Measurements from ENCODE around the gene GRK5.
"Not testable (repeated sequence)": the region's sequence is repeated elsewhere in the genome, so short reads cannot be mapped to it uniquely, and the experiment has no call there.

The GRK5 gene

DNA sequence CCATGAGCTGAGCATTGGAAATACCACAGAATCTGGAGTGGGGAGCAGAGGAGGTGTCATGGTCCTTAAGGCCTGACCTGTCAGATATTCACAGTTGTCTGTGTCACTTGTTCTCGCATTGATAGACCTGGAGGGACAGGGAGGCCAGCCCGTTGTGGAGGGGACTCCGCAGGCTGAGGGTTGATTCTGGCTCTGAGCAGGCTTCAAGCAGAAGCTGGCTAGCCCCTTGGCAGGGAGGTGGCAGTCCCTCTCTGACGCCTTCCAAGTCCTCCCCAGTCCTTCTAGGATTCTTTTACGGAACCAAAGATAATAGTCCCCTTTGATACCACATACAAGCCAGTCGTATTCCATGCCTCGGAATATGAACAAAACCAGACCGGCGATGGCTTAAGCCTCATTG, 65.4 kb downstream of the GRK5 start:
- no peak for DNase-seq (ENCODE audit: low read depth in 2 of 2, low spot score in 1 of 2)

GRCh38 chr10:119273413-119273812, 66.0 kb downstream of the GRK5 start:
- DNase-seq (ENCODE audit: low read depth in 2 of 2, low spot score in 1 of 2), result no peak

- no peak for DNase-seq (ENCODE audit: low read depth in 2 of 2, low spot score in 1 of 2)
Measured at GRCh38 chr10:119274519-119275045, 67.2 kb downstream of the GRK5 start.

DNA sequence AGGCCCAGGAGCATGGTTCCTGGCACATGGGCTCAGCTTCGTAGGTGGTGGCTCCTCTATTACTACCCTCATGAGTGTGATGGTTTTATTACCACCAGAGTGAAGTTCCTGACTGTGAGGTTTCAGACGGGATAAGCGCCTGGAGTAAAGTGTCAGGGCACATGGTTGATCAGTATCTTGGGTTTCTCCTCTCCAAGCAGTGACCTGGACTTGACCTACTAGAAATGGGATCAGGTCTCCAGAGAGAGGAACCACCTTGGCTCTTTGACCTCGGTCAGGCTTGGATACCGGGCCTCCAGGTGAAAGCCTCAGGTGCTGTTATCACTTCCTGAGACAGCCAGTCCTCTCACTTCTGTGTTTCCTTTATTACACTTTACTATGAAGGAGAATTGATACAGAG, 67.7 kb downstream of the GRK5 start:
- no peak for DNase-seq (ENCODE audit: low read depth in 2 of 2, low spot score in 1 of 2)

DNA sequence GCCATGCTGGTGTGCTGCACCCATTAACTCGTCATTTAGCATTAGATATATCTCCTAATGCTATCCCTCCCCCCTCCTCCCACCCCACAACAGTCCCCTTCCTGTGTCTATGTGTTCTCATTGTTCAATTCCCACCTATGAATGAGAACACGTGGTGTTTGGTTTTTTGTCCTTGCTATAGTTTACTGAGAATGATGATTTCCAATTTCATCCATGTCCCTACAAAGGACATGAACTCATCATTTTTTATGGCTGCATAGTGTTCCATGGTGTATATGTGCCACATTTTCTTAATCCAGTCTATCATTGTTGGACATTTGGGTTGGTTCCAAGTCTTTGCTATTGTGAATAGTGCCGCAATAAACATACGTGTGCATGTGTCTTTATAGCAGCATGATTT, 68.8 kb downstream of the GRK5 start:
- DNase-seq (ENCODE audit: low read depth in 2 of 2, low spot score in 1 of 2), result not testable (repeated sequence)

DNA sequence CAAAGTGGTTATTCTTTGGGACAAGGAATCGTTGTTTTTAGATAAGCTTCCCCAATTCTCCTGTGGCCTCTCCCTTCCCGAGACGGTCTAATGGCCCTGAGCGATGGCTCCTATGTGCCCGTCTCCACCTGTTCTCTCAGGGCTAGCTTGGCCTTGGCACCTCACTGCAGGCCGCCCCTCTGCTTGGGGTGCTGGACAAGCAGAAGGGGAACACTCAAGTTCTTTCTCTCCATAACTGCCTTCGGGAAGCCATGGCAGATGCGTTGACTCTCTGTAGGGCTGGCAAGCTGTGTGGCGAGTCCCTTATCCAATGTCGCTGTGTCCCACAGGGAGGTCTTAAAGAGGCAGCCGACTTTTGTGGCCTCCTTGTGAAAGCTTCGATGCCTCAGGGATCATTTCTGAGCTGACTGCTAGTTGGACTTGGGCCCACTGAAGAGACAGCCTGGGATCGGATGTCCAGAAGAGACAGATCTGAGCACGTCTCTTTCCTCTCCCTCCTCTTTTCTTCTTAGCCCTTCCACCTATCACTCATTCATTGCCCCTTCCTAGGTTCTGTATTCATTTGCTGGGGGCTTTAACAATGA, 70.8 kb downstream of the GRK5 start:
- DNase-seq (ENCODE audit: low read depth in 2 of 2, low spot score in 1 of 2), result no peak

DNA sequence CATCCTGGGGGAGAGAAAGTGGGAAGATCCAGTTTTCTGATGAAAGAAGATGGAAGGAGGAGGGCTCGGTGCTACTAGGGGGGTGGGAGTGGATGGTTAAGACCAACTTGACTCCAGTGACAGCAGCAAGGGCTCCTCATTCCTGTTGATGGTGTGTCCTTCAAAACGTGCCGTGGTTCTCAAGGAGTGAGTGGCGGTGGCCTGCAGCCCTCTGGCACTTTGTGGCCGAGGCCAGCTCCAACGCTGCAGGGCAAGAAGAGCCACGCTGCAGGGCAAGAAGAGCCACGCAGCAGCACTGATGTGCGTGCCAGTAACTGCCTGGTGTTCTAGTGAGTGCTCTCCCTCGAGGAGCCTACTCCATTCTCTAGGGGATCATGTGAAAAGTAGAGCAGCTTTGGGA, 72.1 kb downstream of the GRK5 start:
- no peak for DNase-seq (ENCODE audit: low read depth in 2 of 2, low spot score in 1 of 2)

DNA sequence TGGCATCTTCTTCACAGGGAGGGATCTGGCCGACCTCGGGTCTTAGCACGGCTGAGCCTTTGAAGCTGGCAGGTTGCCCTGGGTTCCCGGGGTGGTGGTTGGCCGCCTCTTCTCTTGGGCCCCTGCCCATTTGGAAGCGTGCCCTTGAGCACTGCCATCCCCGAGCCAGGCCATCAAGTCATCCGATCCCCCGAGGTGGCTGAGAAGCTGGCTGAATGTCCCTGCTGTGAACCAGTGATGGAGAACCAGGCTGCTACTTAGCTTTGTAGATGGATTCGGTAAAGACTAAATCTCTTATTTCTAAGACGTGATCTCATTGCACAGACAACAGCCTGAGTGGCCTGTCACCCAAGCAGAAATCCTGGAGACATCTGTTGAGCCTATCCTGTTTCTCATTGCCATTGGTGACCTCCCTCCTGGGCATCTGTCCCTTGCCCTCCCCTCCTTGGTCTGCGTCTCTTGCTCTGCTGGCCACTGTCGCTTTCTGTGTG, 74.3 kb downstream of the GRK5 start:
- no peak for DNase-seq (ENCODE audit: low read depth in 2 of 2, low spot score in 1 of 2)

- no peak for DNase-seq (ENCODE audit: low read depth in 2 of 2, low spot score in 1 of 2)
Measured at GRCh38 chr10:119282446-119282845, 75.1 kb downstream of the GRK5 start.

DNA sequence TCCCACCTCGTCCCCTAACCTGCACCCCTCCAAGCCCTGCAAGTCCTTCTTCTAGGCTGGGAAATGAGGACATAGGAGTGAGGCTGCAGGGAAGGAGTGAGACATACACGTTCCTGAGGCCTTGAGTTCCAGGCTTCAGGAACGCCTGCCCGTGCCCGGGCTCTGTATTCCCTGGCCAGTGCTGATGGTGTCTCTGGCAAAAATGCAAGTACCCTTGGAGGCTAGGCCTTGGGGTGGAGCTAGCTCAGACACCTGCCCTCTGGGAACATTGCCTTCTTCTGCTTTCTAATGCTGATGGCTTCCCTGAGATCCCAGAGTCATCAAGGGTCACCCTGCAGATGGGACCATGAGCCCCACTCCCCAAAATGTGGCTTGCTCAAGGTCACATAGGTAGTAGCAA, 76.0 kb downstream of the GRK5 start:
- DNase-seq (ENCODE audit: low read depth in 2 of 2, low spot score in 1 of 2), result no peak

DNA sequence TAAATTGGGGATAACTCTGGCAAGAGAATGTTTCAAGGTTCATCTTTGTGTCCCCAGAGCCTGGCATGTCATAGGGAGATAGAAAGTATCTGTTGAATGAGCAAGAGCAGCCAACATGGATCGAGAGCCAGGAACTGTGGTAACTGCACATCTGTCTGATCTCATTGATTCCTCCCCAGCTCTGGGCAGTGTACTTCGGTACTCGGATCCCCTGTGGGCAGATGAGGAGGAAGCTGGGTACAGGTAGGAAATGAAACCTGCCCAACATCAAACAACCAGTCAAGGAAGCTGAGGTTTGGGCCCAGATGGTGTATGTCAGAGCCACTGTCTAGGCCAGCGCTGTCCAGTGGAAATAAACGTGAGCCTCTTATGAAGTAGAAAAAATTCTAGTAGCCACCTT, 76.4 kb downstream of the GRK5 start:
- DNase-seq (ENCODE audit: low read depth in 2 of 2, low spot score in 1 of 2), result no peak

- DNase-seq (ENCODE audit: low read depth in 2 of 2, low spot score in 1 of 2), result no peak
Measured at GRCh38 chr10:119284679-119285096, 77.3 kb downstream of the GRK5 start.

DNA sequence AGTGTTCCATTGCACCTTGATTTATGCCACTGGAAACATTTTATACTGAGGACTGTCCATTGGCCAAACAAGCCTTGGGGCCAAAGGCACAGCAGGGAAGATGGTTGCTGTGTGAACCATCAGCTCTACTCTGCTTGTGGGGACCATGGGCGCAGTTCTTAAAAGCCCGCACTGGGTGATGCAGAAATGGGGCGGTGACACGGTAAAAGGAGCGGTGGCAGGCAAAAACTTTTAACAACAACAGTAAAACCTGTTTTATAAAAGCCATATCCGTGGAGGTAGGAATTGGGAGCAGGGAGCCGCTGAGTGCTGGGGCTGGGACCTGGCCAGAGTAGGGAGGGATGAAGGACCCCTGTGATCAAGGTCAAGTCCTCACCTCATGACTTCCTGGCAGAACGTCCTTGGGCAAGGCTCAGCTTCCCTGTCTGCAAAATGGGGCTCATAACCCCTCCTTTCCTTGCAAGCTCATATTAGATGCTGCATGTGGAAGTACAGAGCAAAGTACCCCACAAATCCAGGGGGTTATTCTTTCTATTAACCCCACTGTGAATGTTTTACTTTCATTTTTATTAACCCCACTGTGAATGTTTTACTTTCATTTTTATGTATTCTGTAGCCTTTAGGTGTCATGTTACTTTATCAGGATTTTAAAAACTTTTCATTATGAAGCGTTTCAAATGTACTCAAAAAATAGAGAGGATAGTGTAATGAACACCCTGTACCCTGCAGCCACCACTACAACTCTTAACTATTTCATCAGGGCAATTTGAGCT, 78.3 kb downstream of the GRK5 start:
- no peak for DNase-seq (ENCODE audit: low read depth in 2 of 2, low spot score in 1 of 2)

DNA sequence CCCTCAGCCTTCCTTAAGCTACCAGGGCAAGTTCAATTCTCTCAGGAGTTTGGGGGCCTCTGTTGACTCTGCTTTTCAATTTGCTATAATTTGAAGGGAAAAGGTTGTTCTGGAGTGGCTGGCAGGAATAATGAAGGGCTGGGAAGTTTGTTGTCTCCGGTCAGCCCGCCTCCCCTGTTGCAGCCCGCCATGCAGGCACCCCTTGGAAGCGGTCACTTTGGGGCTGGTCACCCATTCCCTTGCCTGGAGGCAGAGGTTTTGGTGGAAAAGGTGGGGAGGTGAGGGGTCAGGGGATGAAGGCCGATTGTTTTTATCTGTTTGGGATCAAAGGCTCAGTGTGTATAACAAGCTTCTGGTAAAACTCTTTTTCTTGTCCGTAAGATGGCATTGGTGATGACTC, 79.1 kb downstream of the GRK5 start:
- no peak for DNase-seq (ENCODE audit: low read depth in 2 of 2, low spot score in 1 of 2)

GRCh38 chr10:119286983-119287633, 79.7 kb downstream of the GRK5 start:
- DNase-seq (ENCODE audit: low read depth in 2 of 2, low spot score in 1 of 2), result no peak

- DNase-seq (ENCODE audit: low read depth in 2 of 2, low spot score in 1 of 2), result no peak
Measured at GRCh38 chr10:119288574-119289001, 81.2 kb downstream of the GRK5 start.

DNA sequence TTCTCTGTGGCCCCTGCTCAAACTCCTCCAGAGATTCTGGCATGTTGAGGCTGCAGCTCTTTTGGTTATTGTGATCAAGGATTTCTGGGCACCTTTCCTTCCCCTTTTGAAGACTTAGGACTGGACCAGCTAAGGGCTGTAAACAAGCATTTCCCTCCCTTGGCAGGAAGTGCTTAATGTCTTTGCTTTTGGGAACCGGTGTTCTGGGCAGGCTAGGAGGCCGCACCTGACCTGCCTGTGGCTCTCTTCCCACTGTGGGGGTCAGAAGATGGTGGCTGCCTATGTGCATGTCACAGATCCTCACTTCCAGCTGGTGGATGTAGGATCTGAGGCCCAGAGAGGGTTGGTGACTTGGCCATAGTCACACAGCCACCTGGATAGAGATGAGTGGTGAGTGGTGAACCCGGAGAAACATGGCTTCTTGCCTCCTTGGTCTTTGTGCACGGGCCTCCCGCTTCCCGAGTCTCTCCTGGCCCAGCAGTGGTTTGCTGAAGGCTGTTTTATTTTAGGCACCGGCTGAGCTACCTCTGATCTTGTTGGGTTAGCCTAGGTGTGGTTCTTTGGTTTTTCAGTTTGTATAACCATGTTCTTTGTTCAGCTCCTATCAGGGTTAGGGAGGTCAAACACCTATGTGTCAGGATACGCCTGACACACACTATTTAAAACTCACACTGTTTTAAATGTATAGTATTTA, 82.0 kb downstream of the GRK5 start:
- no peak for DNase-seq (ENCODE audit: low read depth in 2 of 2, low spot score in 1 of 2)

- no peak for DNase-seq (ENCODE audit: low read depth in 2 of 2, low spot score in 1 of 2)
Measured at GRCh38 chr10:119290301-119291048, 83.1 kb downstream of the GRK5 start.

DNA sequence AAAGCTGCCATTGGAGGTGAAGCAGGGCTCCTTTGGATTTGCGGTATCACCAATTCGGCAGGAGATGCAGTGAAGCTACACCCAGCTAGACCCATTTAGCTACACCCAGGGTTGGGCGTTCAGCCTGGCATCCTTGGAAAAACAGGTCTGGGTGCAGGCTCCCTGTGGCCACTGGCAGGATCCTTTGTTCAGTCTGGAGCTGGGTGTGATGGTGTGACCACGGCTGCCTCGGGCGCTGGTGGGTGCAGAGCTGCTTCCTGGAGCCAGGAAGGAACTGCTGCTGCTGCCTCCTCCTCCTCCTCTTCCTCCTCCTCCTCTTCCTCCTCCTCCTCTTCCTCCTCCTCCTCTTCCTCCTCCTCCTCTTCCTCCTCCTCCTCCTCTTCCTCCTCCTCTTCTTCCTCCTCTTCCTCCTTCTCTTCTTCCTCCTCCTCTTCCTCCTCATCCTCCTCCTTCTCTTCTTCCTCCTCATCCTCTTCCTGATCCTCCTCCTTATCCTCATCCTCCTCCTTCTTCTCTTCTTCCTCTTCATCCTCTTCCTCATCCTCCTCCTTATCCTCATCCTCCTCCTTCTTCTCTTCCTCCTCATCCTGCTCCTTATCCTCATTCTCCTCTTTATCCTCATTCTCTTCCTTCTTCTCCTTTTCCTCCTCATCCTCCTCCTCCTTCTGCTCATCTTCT, 84.0 kb downstream of the GRK5 start:
- DNase-seq (ENCODE audit: low read depth in 2 of 2, low spot score in 1 of 2), result no peak

Measured in stimulated activated CD8-positive, alpha-beta memory T cell treated with anti-CD3 and anti-CD28 coated beads, Interleukin-4, amount 100 ng/mL, for 4 hours (primary cell).